Choroid plexus epithelial cell (primary cell): ENCODE results near the gene UNC5C.
A peak's percentile ranks its signal among the peaks of the same experiment; 100 is the strongest.

Experiments
- DNase-seq: peaks from one replicate; pipeline ENCODE4 v3.0.0-alpha.2; 2010; ENCODE audit warnings: low read depth
- H3K4me3 ChIP-seq: 2 replicates; pipeline ENCODE4 v1.5.1; 2011; ENCODE audit warnings: low read depth, mild to moderate bottlenecking, control low read depth, low read length, moderate library complexity
- CTCF ChIP-seq: conservative IDR thresholded peaks from 2 replicates; pipeline ENCODE4 v1.5.1; 2011; ENCODE audit warnings: low read depth, mild to moderate bottlenecking, control low read depth, inconsistent platforms, low read length, moderate library complexity

Gene UNC5C

GRCh38 chr4:95272036-95272435 lies 276.7 kb downstream of the UNC5C start:
- no peak overlapping the region for H3K4me3 ChIP-seq
- no peak for TF ChIP-seq CTCF
- peak; percentile 11 for DNase-seq

GRCh38 chr4:95268819-95269565 lies 279.8 kb downstream of the UNC5C start:
- H3K4me3 ChIP-seq, result no peak overlapping the region
- DNase-seq, result peak; percentile 46
- TF ChIP-seq CTCF, result no peak

GRCh38 chr4:95267081-95267480 lies 281.7 kb downstream of the UNC5C start:
- no peak for TF ChIP-seq CTCF
- peak; percentile 64 for DNase-seq
- no peak overlapping the region for H3K4me3 ChIP-seq

- DNase-seq, result no peak
- no peak overlapping the region for H3K4me3 ChIP-seq
- no peak for TF ChIP-seq CTCF
Measured at GRCh38 chr4:95265814-95266740, 282.7 kb downstream of the UNC5C start.

- no peak for TF ChIP-seq CTCF
- DNase-seq, result no peak
- no peak overlapping the region for H3K4me3 ChIP-seq
Measured at GRCh38 chr4:95264843-95265242, 283.9 kb downstream of the UNC5C start.

GRCh38 chr4:95263960-95264359 lies 284.8 kb downstream of the UNC5C start:
- no peak for DNase-seq

More at GRCh38 chr4:95263960-95264359, 284.8 kb downstream of the UNC5C start:
- no peak overlapping the region for H3K4me3 ChIP-seq
- TF ChIP-seq CTCF, result no peak
